Karpas-422 (cell line): Measurements from ENCODE around the gene RPL37. TPM values are rescaled to one million over a fixed set of nuclear protein-coding genes. Genes with fewer than 3 reads are reported as not detected.
A peak's percentile ranks its signal among the peaks of the same experiment; 100 is the strongest.

ENCODE experiments used
- DNase-seq: peaks from one replicate; pipeline ENCODE4 v3.0.0-alpha.2; 2015
- H2AFZ ChIP-seq: fragments of 200-600 bp; sonication (generic); 2 replicates; pipeline ENCODE4 v1.6.1; 2014; ENCODE audit warnings: antibody characterized with exemption, low read length, mixed read lengths
- H3K27ac ChIP-seq: fragments of 200-600 bp; sonication (generic); 2 replicates; pipeline ENCODE4 v1.5.1; 2014; ENCODE audit warnings: mild to moderate bottlenecking, low read length, moderate library complexity
- H3K27me3 ChIP-seq: fragments of 200-600 bp; sonication (generic); 2 replicates; pipeline ENCODE4 v1.6.1; 2014; ENCODE audit warnings: low read length, mixed read lengths
- H3K36me3 ChIP-seq: fragments of 200-600 bp; sonication (generic); 2 replicates; pipeline ENCODE4 v1.6.1; 2014; ENCODE audit warnings: low read length, mixed read lengths; ENCODE audit not compliant: insufficient read depth
- H3K4me1 ChIP-seq: fragments of 200-600 bp; sonication (generic); 2 replicates; pipeline ENCODE4 v1.6.1; 2014; ENCODE audit warnings: mild to moderate bottlenecking, low read length, mixed read lengths
- H3K4me2 ChIP-seq: fragments of 200-600 bp; sonication (generic); 2 replicates; pipeline ENCODE4 v1.6.1; 2014; ENCODE audit warnings: low read length, low read depth, mild to moderate bottlenecking; ENCODE audit not compliant: poor library complexity, severe bottlenecking
- H3K4me3 ChIP-seq: fragments of 200-600 bp; sonication (generic); 2 replicates; pipeline ENCODE4 v1.5.1; 2014; ENCODE audit warnings: mild to moderate bottlenecking, antibody characterized with exemption, low read length, mixed read lengths
- H3K79me2 ChIP-seq: fragments of 200-600 bp; sonication (generic); 2 replicates; pipeline ENCODE4 v1.6.1; 2014; ENCODE audit warnings: mild to moderate bottlenecking, low read length, mixed read lengths
- H3K9ac ChIP-seq: fragments of 200-600 bp; sonication (generic); 2 replicates; pipeline ENCODE4 v1.6.0; 2014; ENCODE audit warnings: low read length
- H3K9me2 ChIP-seq: fragments of 200-600 bp; sonication (generic), shearing (Covaris generic); replicated peaks from 2 replicates; pipeline ENCODE4 v1.6.0; 2014; ENCODE audit warnings: mild to moderate bottlenecking, low read length, moderate library complexity; ENCODE audit not compliant: insufficient read depth
- H3K9me3 ChIP-seq: fragments of 300-700, 200-600 bp; sonication (generic); 2 replicates; pipeline ENCODE4 v1.6.1; 2014; ENCODE audit warnings: low read length, mixed read lengths
- H4K20me1 ChIP-seq: fragments of 200-600 bp; sonication (generic); 2 replicates; pipeline ENCODE4 v1.6.1; 2014; ENCODE audit warnings: mild to moderate bottlenecking, antibody characterized with exemption, low read length, low read depth; ENCODE audit not compliant: insufficient read depth
- total RNA-seq: library from RNA; depleted of rRNA; stranded (reverse); fragments of >200 nt; shearing (Covaris generic); gene quantifications from 2 replicates; pipeline ENCODE4 v1.2.3, GENCODE V29; 2014; ENCODE audit warnings: low replicate concordance

Gene RPL37
- total RNA-seq, 1 experiment from 2014 or later, result 3,939 TPM

DNA sequence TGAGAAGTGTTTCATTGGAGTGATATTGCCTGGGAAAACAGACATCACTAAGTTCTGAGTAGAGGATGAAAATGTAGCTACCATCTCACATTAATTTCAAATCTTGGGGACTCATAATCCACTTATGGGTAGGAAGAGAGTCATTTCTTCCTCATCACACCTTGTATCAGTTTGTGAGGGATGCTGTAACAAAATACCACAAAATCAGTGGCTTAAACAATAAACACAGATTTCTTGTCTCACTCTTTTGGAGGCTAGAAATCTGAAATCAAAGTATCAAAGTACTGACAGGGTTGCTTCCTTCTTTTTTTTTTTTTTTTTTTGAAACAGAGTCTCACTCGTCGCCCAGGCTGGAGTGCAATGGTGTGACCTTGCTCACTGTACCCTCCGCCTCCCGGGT, 9.5 kb upstream of the RPL37 start:
- H3K9me2 ChIP-seq, result no peaks in the 10 kb centered on the region
- H3K9me3 ChIP-seq, result no peaks in the 10 kb centered on the region
- no peak for DNase-seq
- no peak overlapping the region for H3K27ac ChIP-seq
- no peaks in the 10 kb centered on the region for H3K79me2 ChIP-seq
- no peaks in the 10 kb centered on the region for H3K36me3 ChIP-seq
- H2AFZ ChIP-seq, result no peak overlapping the region
- no peak overlapping the region for H3K4me2 ChIP-seq
- peaks cover 12% of the 10 kb centered on the region for H3K4me1 ChIP-seq
- no peaks in the 10 kb centered on the region for H3K27me3 ChIP-seq
- no peak overlapping the region for H3K9ac ChIP-seq
- no peak overlapping the region for H3K4me3 ChIP-seq
- no peaks in the 10 kb centered on the region for H4K20me1 ChIP-seq

- H3K4me3 ChIP-seq, result no peak overlapping the region
- no peaks in the 10 kb centered on the region for H4K20me1 ChIP-seq
- H3K9ac ChIP-seq, result no peak overlapping the region
- no peak overlapping the region for H3K27ac ChIP-seq
- H3K9me2 ChIP-seq, result no peaks in the 10 kb centered on the region
- H3K36me3 ChIP-seq, result no peaks in the 10 kb centered on the region
- H3K27me3 ChIP-seq, result no peaks in the 10 kb centered on the region
- H3K79me2 ChIP-seq, result no peaks in the 10 kb centered on the region
- no peak for DNase-seq
- peak overlapping the region; percentile 69 for H3K4me2 ChIP-seq
- H2AFZ ChIP-seq, result no peak overlapping the region
- no peaks in the 10 kb centered on the region for H3K9me3 ChIP-seq
- peaks cover 12% of the 10 kb centered on the region for H3K4me1 ChIP-seq
Measured at GRCh38 chr5:40842351-40842750, 7.3 kb upstream of the RPL37 start.

DNA sequence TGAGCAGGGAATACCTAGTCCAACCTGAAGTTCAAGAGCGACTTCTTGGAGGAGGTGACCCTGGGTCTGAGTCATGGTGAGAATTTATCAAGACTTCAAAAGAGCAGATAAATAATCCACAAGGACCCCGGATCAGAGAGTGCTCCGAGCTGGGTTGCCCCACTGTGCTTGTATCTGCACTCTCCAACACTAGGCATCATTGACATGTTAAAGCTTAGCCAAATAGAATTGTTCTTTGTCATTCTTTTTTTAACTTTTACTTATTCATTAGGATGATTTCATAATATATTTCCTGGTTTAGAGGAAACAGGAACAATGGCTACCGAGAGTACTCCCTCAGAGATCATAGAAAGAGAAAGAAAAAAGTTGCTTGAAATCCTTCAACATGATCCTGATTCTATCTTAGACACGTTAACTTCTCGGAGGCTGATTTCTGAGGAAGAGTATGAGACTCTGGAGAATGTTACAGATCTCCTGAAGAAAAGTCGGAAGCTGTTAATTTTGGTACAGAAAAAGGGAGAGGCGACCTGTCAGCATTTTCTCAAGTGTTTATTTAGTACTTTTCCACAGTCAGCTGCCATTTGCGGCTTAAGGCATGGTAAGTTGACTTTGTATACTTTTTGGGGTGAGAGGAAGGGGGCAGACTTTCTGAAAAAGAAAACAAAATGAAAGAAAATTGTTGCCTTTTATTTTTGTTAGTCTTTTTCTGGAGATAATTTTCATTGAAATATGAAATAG, 6.2 kb upstream of the RPL37 start, which contains the start of gene CARD6:
Gene CARD6, plus strand, starts transcription at position 300 of the 738 bp plus-strand sequence. Its CDS starts 16 bp downstream, at position 316.
- Histone ChIP-seq H3K4me1 (peaks cover 12% of the 10 kb centered on the region), H3K9me2 (no peaks in the 10 kb centered on the region), H3K27ac (no peak within 1 kb of the TSS), H4K20me1 (no peaks in the 10 kb centered on the region), H3K4me2 (peak within 1 kb of the TSS; percentile 69), H3K9ac (peak within 1 kb of the TSS; percentile 52), H3K9me3 (no peaks in the 10 kb centered on the region), H2AFZ (peak within 1 kb of the TSS; percentile 83), H3K79me2 (no peaks in the 10 kb centered on the region), H3K27me3 (no peaks in the 10 kb centered on the region), H3K36me3 (no peaks in the 10 kb centered on the region), H3K4me3 (peak within 1 kb of the TSS; percentile 55)
- DNase-seq, result no peak

GRCh38 chr5:40838086-40838485, 3.1 kb upstream of the RPL37 start:
- no peaks in the 10 kb centered on the region for H3K27me3 ChIP-seq
- H3K36me3 ChIP-seq, result peaks cover 17% of the 10 kb centered on the region
- H3K4me3 ChIP-seq, result no peak overlapping the region
- H3K9me3 ChIP-seq, result no peaks in the 10 kb centered on the region
- no peaks in the 10 kb centered on the region for H3K9me2 ChIP-seq
- H3K4me2 ChIP-seq, result no peak overlapping the region
- H3K4me1 ChIP-seq, result peaks cover 32% of the 10 kb centered on the region
- H3K9ac ChIP-seq, result no peak overlapping the region
- H4K20me1 ChIP-seq, result peaks cover 17% of the 10 kb centered on the region
- DNase-seq, result no peak
- no peak overlapping the region for H3K27ac ChIP-seq
- H3K79me2 ChIP-seq, result peaks cover 19% of the 10 kb centered on the region
- no peak overlapping the region for H2AFZ ChIP-seq

GRCh38 chr5:40834391-40834848, 602 bp downstream of the RPL37 start:
- Histone ChIP-seq H3K9ac (peak overlapping the region; percentile 89), H3K4me3 (peak overlapping the region; percentile 78), H3K9me2 (no peaks in the 10 kb centered on the region), H3K27ac (peak overlapping the region; percentile 78), H3K9me3 (no peaks in the 10 kb centered on the region), H2AFZ (no peak overlapping the region), H3K79me2 (peaks cover 37% of the 10 kb centered on the region), H3K4me1 (peaks cover 35% of the 10 kb centered on the region), H4K20me1 (peaks cover 42% of the 10 kb centered on the region), H3K4me2 (peak overlapping the region; percentile 88), H3K36me3 (peaks cover 51% of the 10 kb centered on the region), H3K27me3 (no peaks in the 10 kb centered on the region)
- DNase-seq, result peak; percentile 62

- peaks cover 57% of the 10 kb centered on the region for H3K36me3 ChIP-seq
Measured at GRCh38 chr5:40833712-40834229, 1.3 kb downstream of the RPL37 start.

DNA sequence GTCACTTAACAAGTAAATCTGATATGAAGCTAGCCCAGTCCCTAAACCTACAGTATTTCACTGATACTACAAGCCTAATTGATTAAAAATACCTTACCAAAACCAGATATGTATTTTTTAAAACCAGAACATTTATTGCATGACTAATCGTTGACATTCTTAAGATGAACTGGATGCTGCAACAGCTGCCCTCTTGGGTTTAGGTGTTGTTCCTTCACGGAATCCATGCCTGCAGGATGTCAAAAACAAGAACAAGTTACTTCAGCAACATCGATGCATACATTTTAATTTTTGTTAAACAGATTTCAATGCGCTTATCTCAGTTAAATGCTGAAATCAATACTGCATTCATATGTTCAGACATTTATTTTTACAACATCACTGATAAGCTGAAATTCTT, 2.7 kb downstream of the RPL37 start:
- Histone ChIP-seq H4K20me1 (peaks cover 59% of the 10 kb centered on the region), H2AFZ (no peak overlapping the region), H3K36me3 (peaks cover 72% of the 10 kb centered on the region), H3K79me2 (peaks cover 37% of the 10 kb centered on the region), H3K9me3 (no peaks in the 10 kb centered on the region), H3K9ac (no peak overlapping the region), H3K4me1 (peaks cover 35% of the 10 kb centered on the region), H3K4me3 (no peak overlapping the region), H3K9me2 (no peaks in the 10 kb centered on the region), H3K4me2 (peak overlapping the region; percentile 88), H3K27me3 (no peaks in the 10 kb centered on the region), H3K27ac (no peak overlapping the region)
- no peak for DNase-seq

More at GRCh38 chr5:40833712-40834229, 1.3 kb downstream of the RPL37 start:
- no peak for DNase-seq
- no peaks in the 10 kb centered on the region for H3K27me3 ChIP-seq
- peaks cover 48% of the 10 kb centered on the region for H4K20me1 ChIP-seq
- H3K27ac ChIP-seq, result peak overlapping the region; percentile 78
- no peaks in the 10 kb centered on the region for H3K9me3 ChIP-seq
- peaks cover 35% of the 10 kb centered on the region for H3K4me1 ChIP-seq
- peaks cover 37% of the 10 kb centered on the region for H3K79me2 ChIP-seq
- no peak overlapping the region for H2AFZ ChIP-seq
- H3K4me3 ChIP-seq, result peak overlapping the region; percentile 78
- peak overlapping the region; percentile 88 for H3K4me2 ChIP-seq
- H3K9me2 ChIP-seq, result no peaks in the 10 kb centered on the region
- H3K9ac ChIP-seq, result peak overlapping the region; percentile 89

DNA sequence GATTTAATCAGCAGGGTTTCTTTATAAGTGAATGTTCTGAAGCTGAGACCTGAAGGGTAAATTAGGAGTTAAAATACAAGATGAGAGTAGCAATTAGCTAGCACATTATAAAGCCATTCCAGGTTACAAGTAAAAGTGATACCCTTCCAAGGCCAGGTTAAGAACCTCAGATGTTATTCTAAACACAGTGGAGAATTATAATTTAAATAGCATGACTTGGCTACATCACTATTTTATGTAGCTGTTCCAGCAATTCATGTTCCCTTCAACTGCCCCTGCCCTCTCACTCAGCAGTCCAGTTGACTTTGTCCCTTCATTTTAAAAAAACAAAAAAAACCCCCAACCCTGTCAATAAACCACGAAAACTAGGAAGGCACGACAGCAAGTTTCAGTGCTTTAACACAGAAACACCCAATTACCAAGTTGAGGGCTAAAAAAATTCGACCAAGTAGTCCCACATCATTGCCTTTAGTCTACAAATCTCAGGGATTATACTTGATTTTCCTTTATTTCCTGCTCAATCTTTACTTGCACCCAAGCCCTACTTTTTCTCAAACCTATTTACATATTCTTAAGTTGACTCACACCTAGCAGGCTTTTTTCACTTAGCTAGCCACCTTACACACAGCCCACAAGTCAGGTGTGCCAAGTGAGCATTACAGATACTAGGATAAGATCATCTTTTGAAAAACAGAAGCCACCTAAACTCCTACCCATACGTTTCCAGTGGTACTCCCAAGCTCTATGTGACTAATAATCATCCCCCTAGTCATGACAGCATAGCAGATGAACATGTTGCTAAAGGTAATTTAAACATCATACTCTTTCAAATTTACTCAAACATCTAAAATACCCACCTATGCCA, 3.4 kb downstream of the RPL37 start:
- H3K4me1 ChIP-seq, result peaks cover 35% of the 10 kb centered on the region
- no peaks in the 10 kb centered on the region for H3K9me2 ChIP-seq
- H3K27ac ChIP-seq, result no peak overlapping the region
- H3K27me3 ChIP-seq, result no peaks in the 10 kb centered on the region
- H3K9me3 ChIP-seq, result no peaks in the 10 kb centered on the region
- H2AFZ ChIP-seq, result no peak overlapping the region
- H3K9ac ChIP-seq, result no peak overlapping the region
- H3K79me2 ChIP-seq, result peaks cover 37% of the 10 kb centered on the region
- H3K4me2 ChIP-seq, result no peak overlapping the region
- peaks cover 66% of the 10 kb centered on the region for H4K20me1 ChIP-seq
- no peak overlapping the region for H3K4me3 ChIP-seq
- peaks cover 77% of the 10 kb centered on the region for H3K36me3 ChIP-seq
- DNase-seq, result no peak
